Activated CD8-positive, alpha-beta memory T cell treated with anti-CD3 and anti-CD28 coated beads, Interleukin-2, amount 50 U/mL, for 24 hours (primary cell): ENCODE results near the gene DNASE1L3.
"Not testable (repeated sequence)": the region's sequence is repeated elsewhere in the genome, so short reads cannot be mapped to it uniquely, and the experiment has no call there.

Experiments used
- DNase-seq: peaks from one replicate; pipeline ENCODE4 v3.0.0-alpha.2; 2020; ENCODE audit errors: extremely low read depth

The DNASE1L3 gene, protein sequence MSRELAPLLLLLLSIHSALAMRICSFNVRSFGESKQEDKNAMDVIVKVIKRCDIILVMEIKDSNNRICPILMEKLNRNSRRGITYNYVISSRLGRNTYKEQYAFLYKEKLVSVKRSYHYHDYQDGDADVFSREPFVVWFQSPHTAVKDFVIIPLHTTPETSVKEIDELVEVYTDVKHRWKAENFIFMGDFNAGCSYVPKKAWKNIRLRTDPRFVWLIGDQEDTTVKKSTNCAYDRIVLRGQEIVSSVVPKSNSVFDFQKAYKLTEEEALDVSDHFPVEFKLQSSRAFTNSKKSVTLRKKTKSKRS

GRCh38 chr3:58210761-58211460 lies at the start of gene DNASE1L3:
TSS of gene DNASE1L3 (minus strand) at chr3:58210972. CDS start at chr3:58210906, 66 bp downstream.
- no peak for DNase-seq

DNA sequence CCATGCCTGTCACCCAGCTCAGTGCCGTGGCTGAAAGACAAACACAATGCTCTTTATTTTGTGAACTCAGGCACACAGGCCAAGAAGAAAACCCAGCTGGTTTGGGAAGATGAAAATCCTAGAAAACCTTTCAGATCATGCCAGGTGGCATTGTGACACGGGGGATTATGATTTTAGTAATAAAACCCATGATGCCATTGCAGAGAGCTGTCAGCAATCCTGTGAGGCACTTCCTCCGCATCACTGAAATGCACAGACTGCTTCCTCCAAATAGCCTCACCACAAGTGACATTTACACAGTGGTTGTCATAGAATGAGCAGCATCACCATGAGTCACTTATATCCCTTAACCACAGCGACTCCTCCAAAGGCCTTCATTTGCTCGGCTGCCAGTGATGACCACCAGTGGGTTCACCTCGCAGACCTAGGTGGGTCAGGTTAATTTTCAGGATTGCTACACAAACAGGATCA lies 49.5 kb upstream of the DNASE1L3 start:
- DNase-seq, result no peak

DNA sequence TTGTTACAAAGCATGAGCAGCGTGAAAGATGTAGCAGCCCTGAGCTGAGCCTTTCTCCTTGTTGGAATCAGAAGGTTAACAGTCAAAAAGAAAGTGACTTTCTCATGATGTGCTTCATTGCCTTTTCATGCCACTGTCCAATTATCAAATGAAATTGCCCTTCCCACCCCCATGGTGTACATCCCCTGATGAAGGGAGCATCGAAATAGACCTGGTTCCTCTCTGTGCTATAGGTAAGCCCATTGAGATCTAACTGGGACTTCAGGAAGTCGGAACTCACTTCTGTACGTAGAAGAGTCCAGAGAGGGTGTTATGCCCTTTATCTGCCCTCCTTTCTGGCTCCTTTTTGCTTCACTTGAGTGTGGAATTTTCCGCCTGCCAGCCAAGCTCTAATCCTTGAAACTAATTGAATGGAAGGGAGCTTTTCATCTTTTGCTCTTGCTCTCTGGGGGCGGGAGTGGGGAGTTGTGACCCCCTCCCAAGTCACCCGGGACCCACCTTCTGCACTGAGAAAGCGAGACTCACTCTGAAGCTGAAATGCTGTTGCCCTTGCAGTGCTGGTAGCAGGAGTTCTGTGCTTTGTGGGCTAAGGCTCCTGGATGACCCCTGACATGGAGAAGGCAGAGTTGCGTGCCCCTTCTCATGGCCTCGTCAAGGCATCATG lies 47.8 kb upstream of the DNASE1L3 start:
- DNase-seq, result no peak

DNA sequence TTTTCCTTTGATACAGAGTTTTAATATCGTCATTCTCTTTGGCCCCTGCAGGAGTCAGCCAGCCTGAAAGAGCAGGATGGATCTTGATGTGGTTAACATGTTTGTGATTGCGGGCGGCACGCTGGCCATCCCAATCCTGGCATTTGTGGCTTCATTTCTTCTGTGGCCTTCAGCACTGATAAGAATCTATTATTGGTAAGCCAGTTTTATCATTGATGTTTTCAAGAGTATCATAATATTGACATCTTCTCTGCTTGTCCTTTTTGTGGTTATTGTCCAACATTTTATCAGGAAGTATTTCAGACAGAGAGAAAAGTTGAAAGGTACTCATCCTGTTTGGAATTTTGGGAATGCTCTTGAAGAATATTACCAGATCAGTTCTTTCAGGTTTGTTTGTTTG lies 45.7 kb upstream of the DNASE1L3 start:
- no peak for DNase-seq

GRCh38 chr3:58256061-58256460 lies 45.3 kb upstream of the DNASE1L3 start:
- no peak for DNase-seq

GRCh38 chr3:58254144-58254543 lies 43.4 kb upstream of the DNASE1L3 start:
- no peak for DNase-seq

DNA sequence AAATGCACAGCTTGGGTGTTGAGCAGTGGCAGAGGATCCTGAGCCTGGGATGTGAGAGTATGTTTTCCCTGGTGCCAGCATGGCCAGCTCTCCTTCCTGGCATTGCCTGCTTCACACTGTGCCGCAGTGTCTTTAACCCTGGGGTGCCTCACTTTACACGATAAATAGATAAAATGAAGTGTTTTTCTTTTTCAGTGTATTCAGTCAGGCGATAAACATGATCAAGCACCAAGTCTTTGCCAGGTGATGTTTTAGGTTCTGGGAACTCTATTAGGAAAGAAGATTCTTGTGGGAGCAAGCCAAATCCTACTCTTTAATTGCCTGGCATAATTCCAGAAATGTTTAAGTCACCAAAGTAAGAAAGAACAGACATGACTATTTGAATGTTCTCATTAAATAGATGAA lies 40.9 kb upstream of the DNASE1L3 start:
- no peak for DNase-seq

DNA sequence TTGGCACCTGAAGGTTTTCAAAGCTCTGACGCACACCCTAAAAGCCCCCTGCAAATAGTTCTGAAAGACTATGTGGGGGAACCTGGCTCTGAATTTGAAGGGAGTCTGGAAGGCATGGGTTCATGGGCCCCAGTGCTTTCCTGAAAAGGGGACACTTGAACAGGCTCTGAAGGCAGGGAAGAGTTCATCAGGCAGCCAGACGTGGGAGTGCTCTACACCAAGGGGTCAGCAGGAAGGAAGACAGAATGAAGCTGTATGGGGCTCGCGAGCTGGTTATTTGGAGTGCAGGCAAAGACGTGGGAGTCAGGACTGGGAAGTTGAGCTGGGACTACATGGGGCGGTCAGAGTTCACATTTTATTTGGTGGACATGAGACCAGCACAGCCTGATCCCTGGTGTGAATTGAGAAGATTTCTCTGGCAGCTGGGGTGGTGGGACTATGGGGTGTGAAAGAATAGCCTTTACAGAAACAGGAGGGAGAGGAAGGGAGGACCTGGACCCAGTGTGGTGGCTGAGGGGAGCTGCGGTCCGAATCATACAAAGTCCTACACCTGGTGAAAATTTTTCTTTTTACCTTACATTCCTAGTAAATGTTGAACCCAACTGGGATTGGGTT lies 39.4 kb upstream of the DNASE1L3 start:
- DNase-seq, result no peak

DNA sequence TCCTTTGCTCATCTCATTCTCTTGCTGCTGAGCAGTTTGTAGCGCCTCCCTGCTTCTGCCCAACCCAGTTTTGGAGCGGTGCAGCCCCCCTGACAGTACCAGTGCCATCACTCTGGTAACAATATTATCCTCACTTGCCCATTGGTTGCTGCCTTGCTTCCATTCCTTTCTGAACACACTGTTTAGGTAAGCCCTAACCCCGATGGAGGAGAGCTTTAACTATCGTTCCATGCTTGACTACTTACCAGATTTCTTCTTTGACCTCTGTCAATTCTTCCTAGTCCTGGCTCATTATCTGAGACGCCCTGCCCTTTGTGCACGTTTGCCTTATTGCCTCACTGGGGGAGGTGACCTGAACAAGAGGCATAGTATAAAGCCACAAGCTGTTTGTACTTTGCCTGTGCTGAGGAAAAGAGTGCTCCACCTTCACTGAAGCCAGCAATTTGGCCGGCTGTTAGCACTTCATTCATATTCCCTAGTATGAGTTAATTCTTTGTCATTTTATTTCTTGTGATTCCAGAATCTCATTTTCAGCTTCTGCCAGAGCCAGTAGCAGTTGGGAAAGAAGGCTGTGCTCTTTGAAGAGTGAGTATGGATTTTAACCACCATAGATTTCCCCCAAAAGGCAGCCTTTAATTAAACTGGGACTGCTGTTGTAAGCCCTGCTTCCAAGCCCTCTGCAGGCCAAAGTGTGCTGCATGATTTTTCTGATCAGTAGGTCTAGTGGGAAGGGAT lies 38.8 kb upstream of the DNASE1L3 start:
- no peak for DNase-seq

DNA sequence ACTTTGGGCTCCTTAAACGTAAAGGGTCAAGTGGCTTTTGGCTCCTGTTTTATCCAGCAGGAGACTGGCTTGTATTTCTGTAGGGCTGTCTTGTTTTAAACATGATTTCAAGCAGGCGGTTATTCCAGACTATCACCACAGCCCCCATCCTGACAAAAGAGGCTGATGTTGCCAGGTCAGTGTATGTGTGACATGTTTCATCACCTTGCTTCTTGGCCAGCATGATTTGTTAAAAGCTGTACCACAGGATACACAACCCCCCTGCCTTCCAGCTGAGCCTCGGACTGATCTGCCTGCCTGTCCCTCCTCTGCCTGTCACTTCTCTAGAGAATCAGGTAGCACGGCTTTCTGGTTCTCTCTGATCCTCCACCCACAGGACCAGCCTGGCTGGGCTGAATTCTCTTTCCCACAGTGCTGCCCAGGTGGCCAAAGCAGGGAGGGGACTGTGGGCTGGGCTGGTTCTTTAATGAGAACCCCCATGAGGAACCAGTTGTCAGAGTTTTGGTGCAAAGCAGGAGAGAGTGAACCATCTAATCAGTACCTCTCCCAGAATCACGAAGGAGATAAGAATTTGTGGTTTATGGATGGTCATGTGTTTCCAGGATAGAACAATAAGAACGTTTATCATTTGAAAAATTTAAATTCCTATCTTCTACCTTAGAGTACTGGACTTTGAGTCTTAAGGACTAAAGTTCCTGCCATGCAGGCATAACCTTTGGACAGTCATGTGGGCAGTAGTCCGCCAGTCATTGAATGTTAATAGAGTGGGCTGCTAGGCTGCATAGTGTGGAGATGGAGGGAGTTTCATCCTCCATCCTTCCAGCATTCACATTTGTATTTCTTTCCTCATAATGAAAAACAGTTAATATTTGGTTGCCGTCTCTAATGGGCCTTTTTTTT lies 35.6 kb upstream of the DNASE1L3 start:
- DNase-seq, result no peak

DNA sequence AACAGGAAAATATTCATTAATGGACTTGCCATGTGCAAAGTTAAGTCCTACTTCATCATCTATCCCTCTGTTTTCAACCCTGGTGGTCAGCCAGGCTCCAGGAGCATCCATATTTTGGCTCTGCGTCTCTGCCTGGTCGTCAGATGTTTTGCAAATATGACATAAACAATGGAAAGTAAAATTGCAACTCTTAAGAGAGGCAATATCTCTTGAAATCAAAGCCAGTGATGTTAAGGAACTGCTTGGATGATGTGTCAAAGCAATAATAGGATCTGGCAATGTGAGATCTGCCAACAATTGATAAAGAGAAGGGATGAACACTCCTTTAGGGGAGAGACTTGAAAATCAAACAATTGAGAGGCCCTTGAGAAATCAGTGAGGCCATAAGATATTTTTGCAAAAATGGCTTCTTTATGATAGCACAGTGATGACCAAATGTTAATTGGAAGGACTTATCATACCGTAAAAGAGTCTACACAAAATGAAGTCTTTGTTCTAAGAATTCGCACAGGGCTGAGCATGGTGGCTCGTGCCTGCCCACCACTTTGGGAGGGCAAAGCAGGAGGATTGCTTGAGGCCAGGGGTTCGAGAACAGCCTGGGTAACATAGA lies 33.3 kb upstream of the DNASE1L3 start:
- no peak for DNase-seq

DNA sequence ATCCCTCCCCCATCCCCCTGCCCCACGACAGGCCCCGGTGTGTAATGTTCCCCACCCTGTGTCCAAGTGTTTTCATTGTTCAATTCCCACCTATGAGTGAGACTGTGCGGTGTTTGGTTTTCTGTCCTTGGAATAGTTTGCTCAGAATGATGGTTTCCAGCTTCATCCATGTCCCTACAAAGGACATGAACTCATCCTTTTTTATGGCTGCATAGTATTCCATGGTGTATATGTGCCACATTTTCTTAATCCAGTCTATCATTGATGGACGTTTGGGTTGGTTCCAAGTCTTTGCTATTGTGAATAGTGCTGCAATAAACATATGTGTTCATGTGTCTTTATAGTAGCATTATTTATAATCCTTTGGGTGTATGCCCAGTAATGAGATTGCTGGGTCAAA lies 32.1 kb upstream of the DNASE1L3 start:
- DNase-seq, result not testable (repeated sequence)

GRCh38 chr3:58242340-58242739 lies 31.6 kb upstream of the DNASE1L3 start:
- DNase-seq, result no peak

- no peak for DNase-seq
Measured at GRCh38 chr3:58241306-58242044, 30.7 kb upstream of the DNASE1L3 start.

- no peak for DNase-seq
Measured at GRCh38 chr3:58238830-58239229, 28.1 kb upstream of the DNASE1L3 start.

DNA sequence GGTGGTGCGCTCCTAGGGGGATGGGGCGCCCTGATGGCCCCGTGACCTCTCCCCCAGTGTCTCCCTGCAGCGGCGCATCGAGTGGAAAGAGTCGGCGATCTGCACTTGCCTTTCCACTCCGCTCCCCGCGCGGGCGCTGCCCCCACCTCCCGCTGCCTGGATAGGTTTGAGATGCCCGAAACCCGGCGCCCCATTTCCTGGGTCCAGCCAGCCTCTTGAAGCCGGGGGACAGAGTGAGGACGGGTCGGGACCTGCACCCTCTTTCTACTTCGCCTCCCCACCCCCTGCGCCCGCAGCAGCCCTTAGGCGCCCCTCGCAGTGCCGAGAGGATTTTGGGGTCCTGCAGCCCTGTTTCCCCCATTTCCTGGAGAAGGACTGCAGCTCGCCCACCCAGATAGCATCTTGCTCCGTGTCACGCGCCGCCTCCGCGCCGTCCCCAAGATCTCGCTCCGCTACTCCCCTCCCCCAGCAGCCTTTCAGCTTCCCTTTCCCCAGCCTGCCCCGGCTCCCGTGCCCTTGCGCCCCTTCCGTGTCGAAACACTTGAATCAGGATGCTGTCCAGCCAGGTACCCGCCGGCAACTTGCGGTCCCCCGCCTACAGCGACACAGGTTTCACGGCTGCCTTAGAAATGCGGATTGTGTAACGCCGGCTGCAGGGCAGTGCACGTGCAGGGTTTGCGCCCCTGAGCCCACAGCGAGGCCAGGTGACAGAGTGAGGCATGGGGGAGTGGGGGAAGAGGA lies 27.3 kb upstream of the DNASE1L3 start:
- DNase-seq, result no peak

DNA sequence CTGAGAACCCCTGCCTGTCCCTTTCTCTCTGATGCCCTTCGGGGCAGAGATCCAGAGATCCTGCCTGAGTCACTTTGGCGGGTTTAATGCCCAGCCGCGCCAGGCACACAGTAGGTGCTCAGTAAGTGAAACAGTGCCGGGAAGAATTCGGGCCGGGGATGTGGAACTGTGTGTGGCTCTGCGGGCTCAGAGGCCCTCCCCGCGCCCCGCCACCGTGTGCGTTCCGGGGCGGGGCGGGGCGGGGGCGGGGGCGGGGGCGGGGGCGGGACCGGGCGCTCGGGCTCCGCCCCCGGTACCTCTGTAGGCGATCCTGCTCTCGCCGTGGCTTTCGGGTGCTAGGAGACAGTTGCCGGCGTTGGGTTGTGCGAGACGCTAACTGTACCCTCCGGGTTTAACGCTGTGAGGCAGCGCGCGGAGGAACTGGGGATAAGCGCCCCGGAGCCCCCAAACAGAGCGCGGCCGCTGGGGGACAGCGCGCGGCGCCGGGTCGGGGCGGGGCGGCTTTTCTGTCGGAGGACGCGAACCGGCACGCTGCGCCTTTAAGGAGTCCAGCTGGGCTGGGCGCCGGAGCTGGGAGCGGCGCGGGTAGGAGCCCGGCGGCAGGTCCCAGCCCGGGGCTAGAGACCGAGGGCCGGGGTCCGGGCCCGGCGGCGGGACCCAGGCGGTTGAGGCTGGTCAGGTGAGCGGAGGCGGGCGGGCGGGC lies 26.6 kb upstream of the DNASE1L3 start, which contains the start of gene ABHD6:
TSS of gene ABHD6 (plus strand) at position 555 of the 703 bp plus-strand sequence. CDS start 18,795 bp downstream, outside the sequence.
- DNase-seq, result peak; percentile 38
